GM23338 (cell line): ENCODE results near the gene PHLDA3. TPM values are rescaled to one million over a fixed set of nuclear protein-coding genes. Genes with fewer than 3 reads are reported as not detected.

Experiments
- ATAC-seq: fragments of 200-7000 bp; cut with Tn5 transposase; 3 replicates; pipeline ENCODE4 v1.9.1; 2020
- DNase-seq: peaks from one replicate; pipeline ENCODE4 v3.0.0-alpha.2; 2015; ENCODE audit warnings: low spot score
- H2AFZ ChIP-seq: fragments of 200-600 bp; sonication (generic); 2 replicates; pipeline ENCODE4 v1.8.0; 2016; ENCODE audit warnings: antibody characterized with exemption, mild to moderate bottlenecking, moderate library complexity
- H3F3A ChIP-seq: fragments of 200-600 bp; sonication (generic); replicated peaks from 2 replicates; pipeline ENCODE4 v1.8.0; 2017; ENCODE audit warnings: antibody characterized with exemption, mixed run types, low read depth
- H3K27ac ChIP-seq: fragments of 200-600 bp; sonication (generic); 2 replicates; pipeline ENCODE4 v1.6.1; 2016; ENCODE audit warnings: low read depth
- H3K27me3 ChIP-seq: fragments of 200-600 bp; sonication (generic); 2 replicates; pipeline ENCODE4 v1.8.0; 2016; ENCODE audit warnings: mild to moderate bottlenecking, mixed run types, moderate library complexity; ENCODE audit not compliant: insufficient read depth
- H3K36me3 ChIP-seq: fragments of 200-600 bp; sonication (generic); 2 replicates; pipeline ENCODE4 v1.8.0; 2016; ENCODE audit warnings: mild to moderate bottlenecking; ENCODE audit not compliant: insufficient read depth
- H3K4me1 ChIP-seq: fragments of 200-600 bp; sonication (generic); 2 replicates; pipeline ENCODE4 v1.8.0; 2016; ENCODE audit warnings: mild to moderate bottlenecking, moderate library complexity; ENCODE audit not compliant: insufficient read depth
- H3K4me2 ChIP-seq: fragments of 200-600 bp; sonication (generic); 2 replicates; pipeline ENCODE4 v1.7.1; 2017; ENCODE audit warnings: mixed run types
- H3K4me3 ChIP-seq: fragments of 200-600 bp; sonication (generic); 2 replicates; pipeline ENCODE4 v1.6.1; 2016; ENCODE audit warnings: mixed run types
- H3K79me2 ChIP-seq: fragments of 200-600 bp; sonication (generic); replicated peaks from 2 replicates; pipeline ENCODE4 v1.8.0; 2017; ENCODE audit warnings: mild to moderate bottlenecking; ENCODE audit not compliant: insufficient read depth
- H3K9me2 ChIP-seq: fragments of 200-600 bp; sonication (generic); 2 replicates; pipeline ENCODE4 v1.8.0; 2017; ENCODE audit not compliant: insufficient read depth
- H4K20me1 ChIP-seq: fragments of 200-600 bp; sonication (generic); replicated peaks from 2 replicates; pipeline ENCODE4 v1.8.0; 2017; ENCODE audit warnings: mild to moderate bottlenecking; ENCODE audit not compliant: insufficient read depth
- H3K27ac Mint-ChIP-seq: 2 replicates; pipeline ENCODE4 v1.8.0; 2020; ENCODE audit warnings: inconsistent platforms, mild to moderate bottlenecking, moderate library complexity, mixed read lengths
- H3K27me3 Mint-ChIP-seq: 3 replicates; pipeline ENCODE4 v1.8.0; 2022; ENCODE audit warnings: low read depth, mild to moderate bottlenecking, moderate library complexity, mixed read lengths, inconsistent platforms; ENCODE audit not compliant: insufficient read depth, poor library complexity
- H3K36me3 Mint-ChIP-seq: 3 replicates; pipeline ENCODE4 v1.8.0; 2021; ENCODE audit warnings: low read depth, mild to moderate bottlenecking, inconsistent platforms, moderate library complexity, mixed read lengths
- H3K4me1 Mint-ChIP-seq: 3 replicates; pipeline ENCODE4 v1.8.0; 2020; ENCODE audit warnings: mild to moderate bottlenecking, inconsistent platforms, mixed read lengths
- H3K4me3 Mint-ChIP-seq: 3 replicates; pipeline ENCODE4 v1.8.0; 2021; ENCODE audit warnings: moderate library complexity, mild to moderate bottlenecking, inconsistent platforms, mixed read lengths
- H3K9me3 Mint-ChIP-seq: 3 replicates; pipeline ENCODE4 v1.8.0; 2020; ENCODE audit warnings: moderate library complexity, mild to moderate bottlenecking, inconsistent platforms, mixed read lengths
- CREB1 ChIP-seq: fragments of 250-450 bp; sonication (Bioruptor Pico); IDR thresholded peaks from 2 replicates; pipeline ENCODE4 v1.5.0; 2020; ENCODE audit warnings: low read depth, mild to moderate bottlenecking, moderate library complexity
- STAT1 ChIP-seq: IDR thresholded peaks from one replicate; pipeline ENCODE4 v1.6.1; 2016; ENCODE audit warnings: antibody characterized with exemption; ENCODE audit not compliant: unreplicated experiment
- ZNF331 ChIP-seq: fragments of 250-450 bp; sonication (Bioruptor Pico); IDR thresholded peaks from 2 replicates; pipeline ENCODE4 v1.5.0; 2020; ENCODE audit warnings: low read depth, mild to moderate bottlenecking, moderate library complexity
- polyA plus RNA-seq: library from polyadenylated mRNA; unstranded; fragments of >200 nt; fragmentation: Nextera tagmentation; extraction: Ambion mirVana; gene quantifications from 2 replicates; pipeline ENCODE4 v1.2.1, GENCODE V29; 2016
- total RNA-seq: library from RNA; depleted of rRNA; stranded (reverse); fragments of >200 nt; shearing (Covaris generic); gene quantifications from 2 replicates; pipeline ENCODE4 v1.2.3, GENCODE V29; 2014
- TF ChIP-seq, protein P1 (sequence below): IDR thresholded peaks from 2 replicates; pipeline ENCODE4 v1.6.1; 2016; ENCODE audit warnings: antibody characterized with exemption
- TF ChIP-seq, protein P2 (sequence below): IDR thresholded peaks from one replicate; pipeline ENCODE4 v1.6.1; 2018; ENCODE audit warnings: antibody characterized with exemption; ENCODE audit not compliant: unreplicated experiment
- TF ChIP-seq, protein P3 (sequence below): fragments of 250-450 bp; sonication (Bioruptor Pico); IDR thresholded peaks from 2 replicates; pipeline ENCODE4 v1.5.0; 2020; ENCODE audit warnings: mild to moderate bottlenecking, moderate library complexity

The PHLDA3 gene
- total and polyA plus RNA-seq, 2 experiments from 2014 or later: 37.5 to 87.4 TPM

DNA sequence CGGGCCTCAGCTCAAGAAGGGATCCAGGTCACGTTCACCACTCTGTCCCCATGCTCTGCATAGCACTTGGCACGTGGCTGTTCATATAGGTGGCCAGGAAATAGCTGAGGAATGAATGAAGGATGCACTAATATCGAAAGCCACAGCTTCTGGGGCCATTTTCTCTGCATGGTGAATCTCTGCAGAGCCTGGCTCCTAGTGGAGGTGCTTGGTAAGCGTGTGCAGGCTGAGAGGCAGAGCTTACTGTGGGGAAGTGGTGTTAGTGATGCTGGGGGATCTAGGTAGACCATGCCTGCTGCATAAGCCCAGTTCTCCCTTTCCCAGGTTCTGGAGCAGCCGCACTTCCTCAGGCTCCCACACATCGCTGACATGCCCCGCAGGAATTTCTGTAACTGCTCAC, 29.6 kb upstream of the PHLDA3 start:
- Mint-ChIP-seq H3K9me3 (no peaks in the 10 kb centered on the region), H3K4me3 (no peak overlapping the region), H3K4me1 (peaks cover 41% of the 10 kb centered on the region), H3K36me3 (peaks cover 2% of the 10 kb centered on the region; the same call in 2 of the 3 replicates), H3K27ac (no peak overlapping the region), H3K27me3 (peaks cover 8% of the 10 kb centered on the region)
- Histone ChIP-seq H2AFZ (no peak overlapping the region), H3K4me1 (peaks cover 24% of the 10 kb centered on the region), H3K27me3 (no peaks in the 10 kb centered on the region), H3K36me3 (no peaks in the 10 kb centered on the region), H3K4me3 (no peak overlapping the region), H3K4me2 (no peak overlapping the region), H3K9me2 (no peaks in the 10 kb centered on the region), H3F3A (no peaks in the 10 kb centered on the region), H3K79me2 (no peaks in the 10 kb centered on the region), H4K20me1 (no peaks in the 10 kb centered on the region), H3K27ac (no peak overlapping the region)
- DNase-seq (no peak), ATAC-seq (no peak)
- TF ChIP-seq, protein P1, sequence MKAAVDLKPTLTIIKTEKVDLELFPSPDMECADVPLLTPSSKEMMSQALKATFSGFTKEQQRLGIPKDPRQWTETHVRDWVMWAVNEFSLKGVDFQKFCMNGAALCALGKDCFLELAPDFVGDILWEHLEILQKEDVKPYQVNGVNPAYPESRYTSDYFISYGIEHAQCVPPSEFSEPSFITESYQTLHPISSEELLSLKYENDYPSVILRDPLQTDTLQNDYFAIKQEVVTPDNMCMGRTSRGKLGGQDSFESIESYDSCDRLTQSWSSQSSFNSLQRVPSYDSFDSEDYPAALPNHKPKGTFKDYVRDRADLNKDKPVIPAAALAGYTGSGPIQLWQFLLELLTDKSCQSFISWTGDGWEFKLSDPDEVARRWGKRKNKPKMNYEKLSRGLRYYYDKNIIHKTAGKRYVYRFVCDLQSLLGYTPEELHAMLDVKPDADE: no peak
- TF ChIP-seq, protein P2, sequence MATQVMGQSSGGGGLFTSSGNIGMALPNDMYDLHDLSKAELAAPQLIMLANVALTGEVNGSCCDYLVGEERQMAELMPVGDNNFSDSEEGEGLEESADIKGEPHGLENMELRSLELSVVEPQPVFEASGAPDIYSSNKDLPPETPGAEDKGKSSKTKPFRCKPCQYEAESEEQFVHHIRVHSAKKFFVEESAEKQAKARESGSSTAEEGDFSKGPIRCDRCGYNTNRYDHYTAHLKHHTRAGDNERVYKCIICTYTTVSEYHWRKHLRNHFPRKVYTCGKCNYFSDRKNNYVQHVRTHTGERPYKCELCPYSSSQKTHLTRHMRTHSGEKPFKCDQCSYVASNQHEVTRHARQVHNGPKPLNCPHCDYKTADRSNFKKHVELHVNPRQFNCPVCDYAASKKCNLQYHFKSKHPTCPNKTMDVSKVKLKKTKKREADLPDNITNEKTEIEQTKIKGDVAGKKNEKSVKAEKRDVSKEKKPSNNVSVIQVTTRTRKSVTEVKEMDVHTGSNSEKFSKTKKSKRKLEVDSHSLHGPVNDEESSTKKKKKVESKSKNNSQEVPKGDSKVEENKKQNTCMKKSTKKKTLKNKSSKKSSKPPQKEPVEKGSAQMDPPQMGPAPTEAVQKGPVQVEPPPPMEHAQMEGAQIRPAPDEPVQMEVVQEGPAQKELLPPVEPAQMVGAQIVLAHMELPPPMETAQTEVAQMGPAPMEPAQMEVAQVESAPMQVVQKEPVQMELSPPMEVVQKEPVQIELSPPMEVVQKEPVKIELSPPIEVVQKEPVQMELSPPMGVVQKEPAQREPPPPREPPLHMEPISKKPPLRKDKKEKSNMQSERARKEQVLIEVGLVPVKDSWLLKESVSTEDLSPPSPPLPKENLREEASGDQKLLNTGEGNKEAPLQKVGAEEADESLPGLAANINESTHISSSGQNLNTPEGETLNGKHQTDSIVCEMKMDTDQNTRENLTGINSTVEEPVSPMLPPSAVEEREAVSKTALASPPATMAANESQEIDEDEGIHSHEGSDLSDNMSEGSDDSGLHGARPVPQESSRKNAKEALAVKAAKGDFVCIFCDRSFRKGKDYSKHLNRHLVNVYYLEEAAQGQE: no peak
- TF ChIP-seq STAT1 (no peak), ZNF331 (CRISPR knock-in tag) (no peak), CREB1 (CRISPR knock-in tag) (no peak)
- TF ChIP-seq, protein P3, sequence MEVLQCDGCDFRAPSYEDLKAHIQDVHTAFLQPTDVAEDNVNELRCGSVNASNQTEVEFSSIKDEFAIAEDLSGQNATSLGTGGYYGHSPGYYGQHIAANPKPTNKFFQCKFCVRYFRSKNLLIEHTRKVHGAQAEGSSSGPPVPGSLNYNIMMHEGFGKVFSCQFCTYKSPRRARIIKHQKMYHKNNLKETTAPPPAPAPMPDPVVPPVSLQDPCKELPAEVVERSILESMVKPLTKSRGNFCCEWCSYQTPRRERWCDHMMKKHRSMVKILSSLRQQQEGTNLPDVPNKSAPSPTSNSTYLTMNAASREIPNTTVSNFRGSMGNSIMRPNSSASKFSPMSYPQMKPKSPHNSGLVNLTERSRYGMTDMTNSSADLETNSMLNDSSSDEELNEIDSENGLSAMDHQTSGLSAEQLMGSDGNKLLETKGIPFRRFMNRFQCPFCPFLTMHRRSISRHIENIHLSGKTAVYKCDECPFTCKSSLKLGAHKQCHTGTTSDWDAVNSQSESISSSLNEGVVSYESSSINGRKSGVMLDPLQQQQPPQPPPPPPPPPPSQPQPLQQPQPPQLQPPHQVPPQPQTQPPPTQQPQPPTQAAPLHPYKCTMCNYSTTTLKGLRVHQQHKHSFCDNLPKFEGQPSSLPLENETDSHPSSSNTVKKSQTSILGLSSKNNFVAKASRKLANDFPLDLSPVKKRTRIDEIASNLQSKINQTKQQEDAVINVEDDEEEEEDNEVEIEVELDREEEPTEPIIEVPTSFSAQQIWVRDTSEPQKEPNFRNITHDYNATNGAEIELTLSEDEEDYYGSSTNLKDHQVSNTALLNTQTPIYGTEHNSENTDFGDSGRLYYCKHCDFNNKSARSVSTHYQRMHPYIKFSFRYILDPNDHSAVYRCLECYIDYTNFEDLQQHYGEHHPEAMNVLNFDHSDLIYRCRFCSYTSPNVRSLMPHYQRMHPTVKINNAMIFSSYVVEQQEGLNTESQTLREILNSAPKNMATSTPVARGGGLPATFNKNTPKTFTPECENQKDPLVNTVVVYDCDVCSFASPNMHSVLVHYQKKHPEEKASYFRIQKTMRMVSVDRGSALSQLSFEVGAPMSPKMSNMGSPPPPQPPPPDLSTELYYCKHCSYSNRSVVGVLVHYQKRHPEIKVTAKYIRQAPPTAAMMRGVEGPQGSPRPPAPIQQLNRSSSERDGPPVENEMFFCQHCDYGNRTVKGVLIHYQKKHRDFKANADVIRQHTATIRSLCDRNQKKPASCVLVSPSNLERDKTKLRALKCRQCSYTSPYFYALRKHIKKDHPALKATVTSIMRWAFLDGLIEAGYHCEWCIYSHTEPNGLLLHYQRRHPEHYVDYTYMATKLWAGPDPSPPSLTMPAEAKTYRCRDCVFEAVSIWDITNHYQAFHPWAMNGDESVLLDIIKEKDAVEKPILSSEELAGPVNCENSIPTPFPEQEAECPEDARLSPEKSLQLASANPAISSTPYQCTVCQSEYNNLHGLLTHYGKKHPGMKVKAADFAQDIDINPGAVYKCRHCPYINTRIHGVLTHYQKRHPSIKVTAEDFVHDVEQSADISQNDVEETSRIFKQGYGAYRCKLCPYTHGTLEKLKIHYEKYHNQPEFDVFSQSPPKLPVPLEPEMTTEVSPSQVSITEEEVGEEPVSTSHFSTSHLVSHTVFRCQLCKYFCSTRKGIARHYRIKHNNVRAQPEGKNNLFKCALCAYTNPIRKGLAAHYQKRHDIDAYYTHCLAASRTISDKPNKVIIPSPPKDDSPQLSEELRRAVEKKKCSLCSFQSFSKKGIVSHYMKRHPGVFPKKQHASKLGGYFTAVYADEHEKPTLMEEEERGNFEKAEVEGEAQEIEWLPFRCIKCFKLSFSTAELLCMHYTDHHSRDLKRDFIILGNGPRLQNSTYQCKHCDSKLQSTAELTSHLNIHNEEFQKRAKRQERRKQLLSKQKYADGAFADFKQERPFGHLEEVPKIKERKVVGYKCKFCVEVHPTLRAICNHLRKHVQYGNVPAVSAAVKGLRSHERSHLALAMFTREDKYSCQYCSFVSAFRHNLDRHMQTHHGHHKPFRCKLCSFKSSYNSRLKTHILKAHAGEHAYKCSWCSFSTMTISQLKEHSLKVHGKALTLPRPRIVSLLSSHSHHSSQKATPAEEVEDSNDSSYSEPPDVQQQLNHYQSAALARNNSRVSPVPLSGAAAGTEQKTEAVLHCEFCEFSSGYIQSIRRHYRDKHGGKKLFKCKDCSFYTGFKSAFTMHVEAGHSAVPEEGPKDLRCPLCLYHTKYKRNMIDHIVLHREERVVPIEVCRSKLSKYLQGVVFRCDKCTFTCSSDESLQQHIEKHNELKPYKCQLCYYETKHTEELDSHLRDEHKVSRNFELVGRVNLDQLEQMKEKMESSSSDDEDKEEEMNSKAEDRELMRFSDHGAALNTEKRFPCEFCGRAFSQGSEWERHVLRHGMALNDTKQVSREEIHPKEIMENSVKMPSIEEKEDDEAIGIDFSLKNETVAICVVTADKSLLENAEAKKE (CRISPR knock-in tag): no peak
